ENCODE measurements around the gene APP. TPM values are rescaled to one million over a fixed set of nuclear protein-coding genes. Genes with fewer than 3 reads are reported as not detected.
"Not testable (repeated sequence)": the region's sequence is repeated elsewhere in the genome, so short reads cannot be mapped to it uniquely, and the experiment has no call there.

The APP gene
- total RNA-seq, 1 experiment from 2014 or later: 266 TPM

GRCh38 chr21:26135520-26135919 lies 35.0 kb downstream of the APP start:
- ATAC-seq (no peak), DNase-seq (no peak)
- no peak overlapping the region for H3K4me3 ChIP-seq (ENCODE audit: low read length)
- TF ChIP-seq CTCF (conservative IDR thresholded peaks at IDR 0.05; ENCODE audit: low read depth, low read length) (no peak), EZH2 (IDR thresholded peaks at IDR 0.05; ENCODE audit: low read length, unreplicated experiment) (no peak), EZH2phosphoT487 (IDR thresholded peaks at IDR 0.05; ENCODE audit: borderline replicate concordance, low read length) (no peak)
- H3K4me2 ChIP-seq (ENCODE audit: low read length): no peak overlapping the region
- 0 out of 2 replicates have a peak, but pooled peaks cover 8% of the 10 kb centered on the region for H4K20me1 ChIP-seq (ENCODE audit: low read length)
- no TSS peak for BruUV-seq (replicated peaks)
- no peaks in the 10 kb centered on the region for H3F3A ChIP-seq (ENCODE audit: low read length, unreplicated experiment)
- no peak overlapping the region for H3K27ac ChIP-seq (ENCODE audit: low read length)
- intact Hi-C loops (cut with micrococcal nuclease): no loop called here
- peaks cover 3% of the 10 kb centered on the region; the same call in 1 of the 2 replicates for H3K36me3 ChIP-seq (ENCODE audit: low read depth, low read length)
- H2AFZ ChIP-seq (ENCODE audit: low read length): no peak overlapping the region
- ChIA-PET POLR2A (ENCODE audit: unreplicated experiment) (no interaction called here), CTCF (no interaction called here)
- no peaks in the 10 kb centered on the region for H3K9me2 ChIP-seq (replicated peaks; ENCODE audit: low read length)
- no peaks in the 10 kb centered on the region for H3K27me3 ChIP-seq (ENCODE audit: low read length)
- H3K9ac ChIP-seq (ENCODE audit: low read length): no peak overlapping the region
- H3K4me1 ChIP-seq (ENCODE audit: insufficient read depth, low read length): peaks cover 32% of the 10 kb centered on the region
- no peaks in the 10 kb centered on the region for H3K9me3 ChIP-seq (ENCODE audit: low read length)
- H3K79me2 ChIP-seq (ENCODE audit: low read length): peaks cover 90% of the 10 kb centered on the region

- POLR2A ChIA-PET (ENCODE audit: unreplicated experiment): no interaction called here
- no peak overlapping the region for H3K27ac ChIP-seq (ENCODE audit: low read length)
- H3K36me3 ChIP-seq (ENCODE audit: low read depth, low read length): peaks cover 10% of the 10 kb centered on the region; the same call in 1 of the 2 replicates
- no peaks in the 10 kb centered on the region for H3K9me2 ChIP-seq (replicated peaks; ENCODE audit: low read length)
- H3F3A ChIP-seq (ENCODE audit: low read length, unreplicated experiment): no peaks in the 10 kb centered on the region
- ATAC-seq: no peak
- CTCF ChIA-PET: no interaction called here
- H3K79me2 ChIP-seq (ENCODE audit: low read length): peaks cover 96% of the 10 kb centered on the region
- no TSS peak for BruUV-seq (replicated peaks)
- H3K4me3 ChIP-seq (ENCODE audit: low read length): no peak overlapping the region
- H3K4me2 ChIP-seq (ENCODE audit: low read length): no peak overlapping the region
- H3K4me1 ChIP-seq (ENCODE audit: insufficient read depth, low read length): peaks cover 4% of the 10 kb centered on the region; the same call in 1 of the 2 replicates
- intact Hi-C loops (cut with micrococcal nuclease): no loop called here
- TF ChIP-seq EZH2phosphoT487 (IDR thresholded peaks at IDR 0.05; ENCODE audit: borderline replicate concordance, low read length): no peak
- no peak for TF ChIP-seq EZH2 (IDR thresholded peaks at IDR 0.05; ENCODE audit: low read length, unreplicated experiment)
- no peak for TF ChIP-seq CTCF (conservative IDR thresholded peaks at IDR 0.05; ENCODE audit: low read depth, low read length)
- no peak overlapping the region for H3K9ac ChIP-seq (ENCODE audit: low read length)
- H3K9me3 ChIP-seq (ENCODE audit: low read length): no peaks in the 10 kb centered on the region
- no peak for DNase-seq
- no peak overlapping the region for H2AFZ ChIP-seq (ENCODE audit: low read length)
- H3K27me3 ChIP-seq (ENCODE audit: low read length): no peaks in the 10 kb centered on the region
- peaks cover 20% of the 10 kb centered on the region; the same call in 1 of the 2 replicates for H4K20me1 ChIP-seq (ENCODE audit: low read length)
Measured at GRCh38 chr21:26131554-26131953, 39.0 kb downstream of the APP start.

- H3F3A ChIP-seq (ENCODE audit: low read length, unreplicated experiment); H3K27ac ChIP-seq (ENCODE audit: low read length); H2AFZ ChIP-seq (ENCODE audit: low read length); intact Hi-C loops (cut with micrococcal nuclease); H3K9me2 ChIP-seq (replicated peaks; ENCODE audit: low read length); H3K27me3 ChIP-seq (ENCODE audit: low read length); CTCF ChIA-PET; BruUV-seq (replicated peaks); H3K9me3 ChIP-seq (ENCODE audit: low read length); H3K36me3 ChIP-seq (ENCODE audit: low read depth, low read length); H3K9ac ChIP-seq (ENCODE audit: low read length); H3K4me3 ChIP-seq (ENCODE audit: low read length); H3K4me2 ChIP-seq (ENCODE audit: low read length); POLR2A ChIA-PET (ENCODE audit: unreplicated experiment); DNase-seq; ATAC-seq; H3K4me1 ChIP-seq (ENCODE audit: insufficient read depth, low read length): not testable (repeated sequence)
- H3K79me2 ChIP-seq (ENCODE audit: low read length): peaks cover 96% of the 10 kb centered on the region
- peaks cover 20% of the 10 kb centered on the region; the same call in 1 of the 2 replicates for H4K20me1 ChIP-seq (ENCODE audit: low read length)
Measured at GRCh38 chr21:26131053-26131452, 39.5 kb downstream of the APP start.

All from PC-3 (cell line).